Mesenchymal stem cell (in vitro differentiated cells and primary cell): ENCODE data around the gene PLXDC2.

Experiments
- DNase-seq: peaks from one replicate; pipeline ENCODE4 v3.0.0-alpha.2; 2013
- H2AFZ ChIP-seq: one replicate; pipeline ENCODE4 v1.6.1; 2013; ENCODE audit warnings: low read depth, mild to moderate bottlenecking, control low read depth, inconsistent platforms, low read length, moderate library complexity
- H2AK5ac ChIP-seq: 2 replicates; pipeline ENCODE4 v1.6.1; 2013; ENCODE audit warnings: low read length, moderate library complexity, mild to moderate bottlenecking, inconsistent platforms; ENCODE audit not compliant: severe bottlenecking
- H2BK120ac ChIP-seq: one replicate; pipeline ENCODE4 v1.6.1; 2013; ENCODE audit warnings: low read depth, mild to moderate bottlenecking, inconsistent platforms, low read length, moderate library complexity
- H2BK12ac ChIP-seq, 2 experiments: one replicate each; pipeline ENCODE4 v1.6.1; 2013; ENCODE audit warnings: inconsistent platforms in 2 of 2, low read length in 2 of 2, mild to moderate bottlenecking in 2 of 2, moderate library complexity in 2 of 2, control low read depth in 1 of 2
- H2BK15ac ChIP-seq: one replicate; pipeline ENCODE4 v1.6.1; 2013; ENCODE audit warnings: mild to moderate bottlenecking, low read depth, inconsistent platforms; ENCODE audit not compliant: poor library complexity, severe bottlenecking
- H2BK5ac ChIP-seq: 2 replicates; pipeline ENCODE4 v1.6.1; 2013; ENCODE audit warnings: low read depth, mild to moderate bottlenecking, low read length, control low read depth, inconsistent platforms; ENCODE audit not compliant: poor library complexity, severe bottlenecking
- H3K14ac ChIP-seq, 2 experiments: one replicate each; pipeline ENCODE4 v1.6.1; 2013; ENCODE audit warnings: inconsistent platforms in 2 of 2, low read length in 2 of 2, control low read depth in 1 of 2, mild to moderate bottlenecking in 1 of 2, moderate library complexity in 1 of 2
- H3K18ac ChIP-seq, 2 experiments: one replicate each; pipeline ENCODE4 v1.6.1; 2013; ENCODE audit warnings: inconsistent platforms in 2 of 2, low read length in 2 of 2, control low read depth in 1 of 2, low read depth in 1 of 2, mild to moderate bottlenecking in 1 of 2
- H3K23ac ChIP-seq, 2 experiments: one replicate each; pipeline ENCODE4 v1.6.1; 2013; ENCODE audit warnings: inconsistent platforms in 2 of 2, low read length in 2 of 2, mild to moderate bottlenecking in 2 of 2, moderate library complexity in 2 of 2, control low read depth in 1 of 2
- H3K27ac ChIP-seq: 2 replicates; pipeline ENCODE4 v1.5.1; 2013; ENCODE audit warnings: mild to moderate bottlenecking, moderate library complexity, low read length, control low read depth, inconsistent platforms; ENCODE audit not compliant: poor library complexity, severe bottlenecking
- H3K27me3 ChIP-seq, 2 experiments: 2 replicates each; pipeline versions ENCODE4 v1.6.1 to v1.7.0; 2013; ENCODE audit warnings: low read length in 2 of 2, mild to moderate bottlenecking in 2 of 2, moderate library complexity in 2 of 2, control low read depth in 1 of 2, inconsistent platforms in 1 of 2; ENCODE audit not compliant: control insufficient read depth in 1 of 2, insufficient read depth in 1 of 2
- H3K36me3 ChIP-seq, 2 experiments: 2 replicates each; pipeline versions ENCODE4 v1.6.1 to v1.7.0; 2013; ENCODE audit warnings: low read length in 2 of 2, control low read depth in 1 of 2, inconsistent platforms in 1 of 2, low read depth in 1 of 2, mild to moderate bottlenecking in 1 of 2; ENCODE audit not compliant: insufficient read depth in 2 of 2, control insufficient read depth in 1 of 2
- H3K4ac ChIP-seq, 2 experiments: one replicate each; pipeline ENCODE4 v1.6.1; 2013; ENCODE audit warnings: inconsistent platforms in 2 of 2, low read length in 2 of 2, mild to moderate bottlenecking in 2 of 2, moderate library complexity in 2 of 2, control low read depth in 1 of 2, low read depth in 1 of 2
- H3K4me1 ChIP-seq: 2 replicates; pipeline ENCODE4 v1.6.1; 2013; ENCODE audit warnings: low read depth, low read length, control low read depth; ENCODE audit not compliant: control insufficient read depth, insufficient read depth
- H3K4me2 ChIP-seq: 2 replicates; pipeline ENCODE4 v1.6.1; 2013; ENCODE audit warnings: low read length, mild to moderate bottlenecking, inconsistent platforms; ENCODE audit not compliant: poor library complexity, severe bottlenecking
- H3K4me3 ChIP-seq, 2 experiments: 2 replicates each; pipeline versions ENCODE4 v1.5.1 to v1.7.0; 2013; ENCODE audit warnings: low read length in 2 of 2, mild to moderate bottlenecking in 2 of 2, control low read depth in 1 of 2, low read depth in 1 of 2; ENCODE audit not compliant: insufficient read depth in 1 of 2
- H3K79me1 ChIP-seq: replicated peaks from 2 replicates; pipeline ENCODE4 v1.6.1; 2013; ENCODE audit warnings: mild to moderate bottlenecking, control low read depth, low read length, inconsistent platforms; ENCODE audit not compliant: poor library complexity, severe bottlenecking
- H3K9ac ChIP-seq: 2 replicates; pipeline ENCODE4 v1.7.0; 2013; ENCODE audit warnings: mild to moderate bottlenecking, low read length, moderate library complexity
- H3K9me3 ChIP-seq: 2 replicates; pipeline ENCODE4 v1.7.0; 2013; ENCODE audit warnings: mild to moderate bottlenecking, low read length; ENCODE audit not compliant: control insufficient read depth
- H4K8ac ChIP-seq: one replicate; pipeline ENCODE4 v1.6.1; 2013; ENCODE audit warnings: inconsistent platforms, mild to moderate bottlenecking, low read length, moderate library complexity
- H4K91ac ChIP-seq: one replicate; pipeline ENCODE4 v1.6.1; 2013; ENCODE audit warnings: mild to moderate bottlenecking, low read length, inconsistent platforms
- WGBS: methylation state at CpG from one replicate; pipeline ENCODE4 v1.1.7; 2013; ENCODE audit warnings: mixed read lengths; 5-methylcytosine and 5-hydroxymethylcytosine counted together

PLXDC2 gene

GRCh38 chr10:19958787-19959186 lies 142.6 kb downstream of the PLXDC2 start:
- H3K4ac ChIP-seq: no peak overlapping the region
- no peak overlapping the region for H3K4me2 ChIP-seq
- no peak overlapping the region for H2AK5ac ChIP-seq
- H3K4me1 ChIP-seq: no peaks in the 10 kb centered on the region
- no peak overlapping the region for H3K23ac ChIP-seq
- no peaks in the 10 kb centered on the region for H3K9me3 ChIP-seq
- no peak overlapping the region for H3K9ac ChIP-seq
- H3K36me3 ChIP-seq: no peaks in the 10 kb centered on the region
- no peak overlapping the region for H3K18ac ChIP-seq
- H3K79me1 ChIP-seq: no peaks in the 10 kb centered on the region
- H2AFZ ChIP-seq: no peak overlapping the region
- H2BK15ac ChIP-seq: no peak overlapping the region
- no peak overlapping the region for H2BK120ac ChIP-seq
- H4K91ac ChIP-seq: no peak overlapping the region
- no peak overlapping the region for H2BK5ac ChIP-seq
- no peak for DNase-seq
- no peaks in the 10 kb centered on the region for H3K27me3 ChIP-seq
- no peak overlapping the region for H3K4me3 ChIP-seq
- H3K27ac ChIP-seq: no peak overlapping the region
- H3K14ac ChIP-seq: no peak overlapping the region
- no peak overlapping the region for H4K8ac ChIP-seq
- no peak overlapping the region for H2BK12ac ChIP-seq

- no peak overlapping the region for H4K91ac ChIP-seq
- no peaks in the 10 kb centered on the region for H3K9me3 ChIP-seq
- H2BK12ac ChIP-seq: no peak overlapping the region
- H2BK120ac ChIP-seq: no peak overlapping the region
- H2BK15ac ChIP-seq: no peak overlapping the region
- H4K8ac ChIP-seq: no peak overlapping the region
- H3K9ac ChIP-seq: no peak overlapping the region
- no peak overlapping the region for H2AFZ ChIP-seq
- H2AK5ac ChIP-seq: no peak overlapping the region
- H3K4me3 ChIP-seq: no peak overlapping the region
- H3K4me2 ChIP-seq: no peak overlapping the region
- no peaks in the 10 kb centered on the region for H3K79me1 ChIP-seq
- over 99% methylated on average over 6 of the region's 7 CpGs for WGBS
- H2BK5ac ChIP-seq: no peak overlapping the region
- H3K18ac ChIP-seq: no peak overlapping the region
- no peaks in the 10 kb centered on the region for H3K36me3 ChIP-seq
- H3K4me1 ChIP-seq: no peaks in the 10 kb centered on the region
- no peak overlapping the region for H3K23ac ChIP-seq
- no peak for DNase-seq
- H3K4ac ChIP-seq: no peak overlapping the region
- no peak overlapping the region for H3K27ac ChIP-seq
- no peak overlapping the region for H3K14ac ChIP-seq
- H3K27me3 ChIP-seq: no peaks in the 10 kb centered on the region
These were observed 145.1 kb downstream of the PLXDC2 start for GRCh38 chr10:19961076-19962053.

- no peak overlapping the region for H2AFZ ChIP-seq
- no peak overlapping the region for H2BK15ac ChIP-seq
- H3K9me3 ChIP-seq: no peaks in the 10 kb centered on the region
- no peak overlapping the region for H3K14ac ChIP-seq
- H3K4me3 ChIP-seq: no peak overlapping the region
- H3K23ac ChIP-seq: no peak overlapping the region
- H3K4ac ChIP-seq: no peak overlapping the region
- H3K79me1 ChIP-seq: no peaks in the 10 kb centered on the region
- no peaks in the 10 kb centered on the region for H3K36me3 ChIP-seq
- H3K4me1 ChIP-seq: peaks cover 3% of the 10 kb centered on the region
- H3K27me3 ChIP-seq: no peaks in the 10 kb centered on the region
- no peak overlapping the region for H2BK12ac ChIP-seq
- no peak overlapping the region for H2BK5ac ChIP-seq
- no peak overlapping the region for H4K8ac ChIP-seq
- H3K4me2 ChIP-seq: no peak overlapping the region
- no peak overlapping the region for H3K9ac ChIP-seq
- no peak overlapping the region for H3K27ac ChIP-seq
- H4K91ac ChIP-seq: no peak overlapping the region
- WGBS: 45% methylated on average over 1 of the region's 2 CpGs
- H2BK120ac ChIP-seq: no peak overlapping the region
- H2AK5ac ChIP-seq: no peak overlapping the region
- no peak overlapping the region for H3K18ac ChIP-seq
- no peak for DNase-seq
These were observed 148.4 kb downstream of the PLXDC2 start for GRCh38 chr10:19964625-19965024.

GRCh38 chr10:19966751-19967150 lies 150.5 kb downstream of the PLXDC2 start:
- H3K36me3 ChIP-seq: no peaks in the 10 kb centered on the region
- no peak overlapping the region for H2BK120ac ChIP-seq
- H2BK15ac ChIP-seq: no peak overlapping the region
- H3K4me1 ChIP-seq: peaks cover 3% of the 10 kb centered on the region
- no peak overlapping the region for H2AFZ ChIP-seq
- peak overlapping the region; percentile 27 for H4K8ac ChIP-seq
- no peaks in the 10 kb centered on the region for H3K9me3 ChIP-seq
- DNase-seq: peak; percentile 59
- no peak overlapping the region for H4K91ac ChIP-seq
- no peak overlapping the region for H3K9ac ChIP-seq
- 17% methylated on average over 6 of the region's 7 CpGs for WGBS
- peak overlapping the region; percentile 31 for H3K27ac ChIP-seq
- H2BK12ac ChIP-seq: no peak overlapping the region
- H3K27me3 ChIP-seq: peaks cover 0 to 5% of the 10 kb centered on the region in 2 experiments
- H2AK5ac ChIP-seq: no peak overlapping the region
- H2BK5ac ChIP-seq: no peak overlapping the region
- no peak overlapping the region for H3K4me3 ChIP-seq
- H3K79me1 ChIP-seq: no peaks in the 10 kb centered on the region
- no peak overlapping the region for H3K4me2 ChIP-seq
- peak overlapping the region in 1 of 2 experiments; percentile 2 for H3K18ac ChIP-seq
- H3K14ac ChIP-seq: peak overlapping the region in 1 of 2 experiments; percentile 7
- H3K23ac ChIP-seq: no peak overlapping the region
- peak overlapping the region in 1 of 2 experiments; percentile 9 for H3K4ac ChIP-seq
